SH-SY5Y (cell line): ENCODE data around the gene CSRNP3.

Experiments
- GATA2 ChIP-seq: IDR thresholded peaks from 2 replicates; pipeline ENCODE4 v1.6.1; 2011; ENCODE audit warnings: mild to moderate bottlenecking, low read depth, low read length
- GATA3 ChIP-seq: IDR thresholded peaks from 2 replicates; pipeline ENCODE4 v1.6.1; 2011; ENCODE audit warnings: low read depth, mild to moderate bottlenecking, low read length, moderate library complexity

GRCh38 chr2:165479856-165480255 lies 10.4 kb downstream of the CSRNP3 start:
- TF ChIP-seq GATA2 (no peak), GATA3 (no peak)
